K562 (cell line): ENCODE results near the gene C1orf116. TPM values are rescaled to one million over a fixed set of nuclear protein-coding genes. Genes with fewer than 3 reads are reported as not detected.

Experiments
- CXXC5 ChIP-seq: fragments of 250-450 bp; sonication (Bioruptor Pico); IDR thresholded peaks from 2 replicates; pipeline ENCODE4 v1.8.0; 2022; ENCODE audit warnings: inconsistent platforms, mild to moderate bottlenecking, moderate library complexity
- GATAD2B ChIP-seq: fragments of 450-650 bp; IDR thresholded peaks from 2 replicates; pipeline ENCODE4 v1.6.1; 2017; ENCODE audit warnings: mild to moderate bottlenecking, borderline replicate concordance
- KDM2B ChIP-seq: fragments of 250-450 bp; sonication (Bioruptor Pico); IDR thresholded peaks from 2 replicates; pipeline ENCODE4 v1.8.0; 2021; ENCODE audit warnings: mild to moderate bottlenecking, moderate library complexity
- KLF16 ChIP-seq: IDR thresholded peaks from 2 replicates; pipeline ENCODE4 v1.6.1; 2016; ENCODE audit warnings: antibody characterized with exemption
- MAFF ChIP-seq: IDR thresholded peaks from 2 replicates; pipeline ENCODE4 v1.6.1; 2012; ENCODE audit warnings: low read length, improper control_type of control experiment
- MTF1 ChIP-seq: fragments of 250-450 bp; sonication (Bioruptor Pico); IDR thresholded peaks from 2 replicates; pipeline ENCODE4 v1.9.0; 2021; ENCODE audit warnings: moderate library complexity, mild to moderate bottlenecking, inconsistent platforms, borderline replicate concordance
- NBN ChIP-seq: fragments of 450-650 bp; IDR thresholded peaks from 2 replicates; pipeline ENCODE4 v1.6.1; 2016; ENCODE audit warnings: low read depth, mild to moderate bottlenecking
- RB1 ChIP-seq: fragments of 450-650 bp; IDR thresholded peaks from 2 replicates; pipeline ENCODE4 v1.6.1; 2017; ENCODE audit warnings: low read depth, mild to moderate bottlenecking
- RNF2 ChIP-seq: sonication (generic); IDR thresholded peaks from 2 replicates; pipeline ENCODE4 v1.6.1; 2016
- SMAD2 ChIP-seq: fragments of 150-350 bp; IDR thresholded peaks from 2 replicates; pipeline ENCODE4 v1.6.1; 2014; ENCODE audit warnings: low read depth, mild to moderate bottlenecking, low read length
- SMARCC2 ChIP-seq: fragments of 450-650 bp; IDR thresholded peaks from 2 replicates; pipeline ENCODE4 v1.6.1; 2017; ENCODE audit warnings: antibody characterized with exemption, moderate library complexity, mild to moderate bottlenecking, low read depth
- SRSF7 ChIP-seq: fragments of 200-400 bp; formaldehyde crosslinking; optimal IDR thresholded peaks from 2 replicates; pipeline ENCODE3; 2017; ENCODE audit warnings: mild to moderate bottlenecking, low read depth, low read length
- TARDBP ChIP-seq: fragments of 450-650 bp; IDR thresholded peaks from 2 replicates; pipeline ENCODE4 v1.6.1; 2016
- ZBTB17 ChIP-seq: fragments of 450-650 bp; formaldehyde crosslinking; IDR thresholded peaks from 2 replicates; pipeline ENCODE4 v1.4.0; 2020; ENCODE audit warnings: mild to moderate bottlenecking
- ZNF184 ChIP-seq: sonication (generic); formaldehyde crosslinking; IDR thresholded peaks from 2 replicates; pipeline ENCODE4 v1.5.0; 2020; ENCODE audit warnings: missing genetic modification reagents
- ZNF75A ChIP-seq: fragments of 450-650 bp; formaldehyde crosslinking; IDR thresholded peaks from 2 replicates; pipeline ENCODE4 v1.4.0; 2020; ENCODE audit warnings: mild to moderate bottlenecking
- polyA plus RNA-seq, 8 experiments: library from polyadenylated mRNA; depleted of rRNA in 4 of 8; stranded (reverse) in 5 of 8; unstranded in 3 of 8; fragments of >200 nt; fragmentation: Nextera tagmentation in 2 of 8; fragmentation: Illumina TruSeq in 1 of 8; extraction: Ambion mirVana in 2 of 8; extraction: Trizol in 1 of 8; gene quantifications; 2 replicates each; pipeline versions ENCODE4 v1.2.1 to v1.2.3, GENCODE V29; 2011 to 2014; ENCODE audit warnings: inconsistent platforms in 1 of 8, missing spikeins in 1 of 8
- total RNA-seq, 7 experiments: library from RNA; depleted of rRNA in 6 of 7; stranded (reverse); fragments of >200 nt in 6 of 7; fragmentation: Illumina TruSeq in 2 of 7; extraction: Trizol in 2 of 7; gene quantifications; 2 replicates each; pipeline versions ENCODE4 v1.2.1 to v1.2.3, GENCODE V29; 2011 to 2021; ENCODE audit warnings: low replicate concordance in 1 of 7
- TF ChIP-seq, protein P1 (sequence below): sonication (generic); formaldehyde crosslinking; IDR thresholded peaks from 2 replicates; pipeline ENCODE4 v1.8.0; 2023; ENCODE audit warnings: mild to moderate bottlenecking, missing genetic modification reagents
- TF ChIP-seq, protein P2 (sequence below): sonication (generic); formaldehyde crosslinking; IDR thresholded peaks from 2 replicates; pipeline ENCODE4 v1.8.0; 2022; ENCODE audit warnings: missing genetic modification reagents, mild to moderate bottlenecking, borderline replicate concordance
- TF ChIP-seq, protein P3 (sequence below): fragments of 250-450 bp; sonication (Bioruptor Pico); IDR thresholded peaks from 2 replicates; pipeline ENCODE4 v1.4.0; 2020; ENCODE audit warnings: mild to moderate bottlenecking
- TF ChIP-seq, protein P4 (sequence below): fragments of 450-650 bp; formaldehyde crosslinking; IDR thresholded peaks from 2 replicates; pipeline ENCODE4 v1.4.0; 2020; ENCODE audit warnings: mild to moderate bottlenecking, moderate library complexity

The C1orf116 gene
- total and polyA plus RNA-seq, 9 of the 15 experiments (the other 6 are each of a cell fraction or from before 2014, with no cell fraction given), result 0.62 to 3.0 (median 0.95) TPM

DNA sequence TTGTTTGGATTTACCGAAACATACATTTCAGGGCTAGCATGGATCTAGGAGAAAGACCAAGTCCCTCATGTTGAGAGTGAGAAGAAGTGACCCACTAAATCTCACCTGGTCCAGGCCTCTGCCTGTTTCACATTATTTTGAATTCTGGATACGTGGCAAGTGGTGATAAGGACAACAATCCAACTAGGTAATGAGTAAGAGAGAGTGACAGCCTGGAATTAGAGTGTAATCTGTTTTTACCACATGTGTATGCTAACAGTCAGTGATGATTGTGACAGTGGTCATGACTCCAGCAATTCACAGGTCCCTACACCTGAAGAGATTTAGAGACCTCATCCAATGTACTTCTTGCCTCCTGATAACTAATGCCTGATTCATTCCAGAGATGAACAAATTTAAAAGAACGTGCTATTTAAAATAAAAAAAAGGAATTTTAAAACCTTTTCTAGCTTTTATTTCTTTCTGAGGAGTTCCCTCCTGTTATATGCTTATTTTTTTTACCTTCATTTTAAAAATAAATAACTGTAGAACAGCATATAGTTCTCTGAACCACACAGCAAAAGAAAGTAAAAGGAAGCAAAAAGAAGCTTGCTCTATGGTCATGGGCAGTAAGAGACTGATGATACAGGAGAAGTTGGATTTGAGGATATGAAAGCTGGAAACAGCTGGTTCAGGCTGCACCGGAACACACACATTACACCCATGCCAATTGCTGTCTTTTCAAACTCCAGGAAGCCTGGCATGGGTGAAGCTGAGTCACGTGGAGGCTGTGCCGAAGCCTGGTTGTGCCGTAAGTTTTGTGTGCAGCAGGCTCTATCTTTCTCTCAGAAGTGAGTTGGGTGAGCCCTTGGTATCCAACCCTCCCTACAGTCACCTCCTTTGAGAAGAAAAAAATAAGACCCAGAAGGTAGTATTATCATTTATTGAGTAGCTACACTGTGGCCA is 14.7 kb downstream of the C1orf116 start (continued):
- no peak for TF ChIP-seq GATAD2B
- no peak for TF ChIP-seq KDM2B
- no peak for TF ChIP-seq SMAD2
- peak; percentile 50 for TF ChIP-seq CXXC5 (CRISPR knock-in tag)
- peak; percentile 89 for TF ChIP-seq KLF16
- TF ChIP-seq ZBTB17 (CRISPR knock-in tag), result no peak
- no peak for TF ChIP-seq RB1
- TF ChIP-seq, protein P1, sequence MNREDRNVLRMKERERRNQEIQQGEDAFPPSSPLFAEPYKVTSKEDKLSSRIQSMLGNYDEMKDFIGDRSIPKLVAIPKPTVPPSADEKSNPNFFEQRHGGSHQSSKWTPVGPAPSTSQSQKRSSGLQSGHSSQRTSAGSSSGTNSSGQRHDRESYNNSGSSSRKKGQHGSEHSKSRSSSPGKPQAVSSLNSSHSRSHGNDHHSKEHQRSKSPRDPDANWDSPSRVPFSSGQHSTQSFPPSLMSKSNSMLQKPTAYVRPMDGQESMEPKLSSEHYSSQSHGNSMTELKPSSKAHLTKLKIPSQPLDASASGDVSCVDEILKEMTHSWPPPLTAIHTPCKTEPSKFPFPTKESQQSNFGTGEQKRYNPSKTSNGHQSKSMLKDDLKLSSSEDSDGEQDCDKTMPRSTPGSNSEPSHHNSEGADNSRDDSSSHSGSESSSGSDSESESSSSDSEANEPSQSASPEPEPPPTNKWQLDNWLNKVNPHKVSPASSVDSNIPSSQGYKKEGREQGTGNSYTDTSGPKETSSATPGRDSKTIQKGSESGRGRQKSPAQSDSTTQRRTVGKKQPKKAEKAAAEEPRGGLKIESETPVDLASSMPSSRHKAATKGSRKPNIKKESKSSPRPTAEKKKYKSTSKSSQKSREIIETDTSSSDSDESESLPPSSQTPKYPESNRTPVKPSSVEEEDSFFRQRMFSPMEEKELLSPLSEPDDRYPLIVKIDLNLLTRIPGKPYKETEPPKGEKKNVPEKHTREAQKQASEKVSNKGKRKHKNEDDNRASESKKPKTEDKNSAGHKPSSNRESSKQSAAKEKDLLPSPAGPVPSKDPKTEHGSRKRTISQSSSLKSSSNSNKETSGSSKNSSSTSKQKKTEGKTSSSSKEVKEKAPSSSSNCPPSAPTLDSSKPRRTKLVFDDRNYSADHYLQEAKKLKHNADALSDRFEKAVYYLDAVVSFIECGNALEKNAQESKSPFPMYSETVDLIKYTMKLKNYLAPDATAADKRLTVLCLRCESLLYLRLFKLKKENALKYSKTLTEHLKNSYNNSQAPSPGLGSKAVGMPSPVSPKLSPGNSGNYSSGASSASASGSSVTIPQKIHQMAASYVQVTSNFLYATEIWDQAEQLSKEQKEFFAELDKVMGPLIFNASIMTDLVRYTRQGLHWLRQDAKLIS (CRISPR knock-in tag), result peak; percentile 58; the same call in 1 of the 2 replicates
- TF ChIP-seq MTF1 (CRISPR knock-in tag), result no peak
- TF ChIP-seq ZNF75A (CRISPR knock-in tag), result no peak
- no peak; the same call in 1 of the 2 replicates for TF ChIP-seq RNF2
- TF ChIP-seq, protein P2, sequence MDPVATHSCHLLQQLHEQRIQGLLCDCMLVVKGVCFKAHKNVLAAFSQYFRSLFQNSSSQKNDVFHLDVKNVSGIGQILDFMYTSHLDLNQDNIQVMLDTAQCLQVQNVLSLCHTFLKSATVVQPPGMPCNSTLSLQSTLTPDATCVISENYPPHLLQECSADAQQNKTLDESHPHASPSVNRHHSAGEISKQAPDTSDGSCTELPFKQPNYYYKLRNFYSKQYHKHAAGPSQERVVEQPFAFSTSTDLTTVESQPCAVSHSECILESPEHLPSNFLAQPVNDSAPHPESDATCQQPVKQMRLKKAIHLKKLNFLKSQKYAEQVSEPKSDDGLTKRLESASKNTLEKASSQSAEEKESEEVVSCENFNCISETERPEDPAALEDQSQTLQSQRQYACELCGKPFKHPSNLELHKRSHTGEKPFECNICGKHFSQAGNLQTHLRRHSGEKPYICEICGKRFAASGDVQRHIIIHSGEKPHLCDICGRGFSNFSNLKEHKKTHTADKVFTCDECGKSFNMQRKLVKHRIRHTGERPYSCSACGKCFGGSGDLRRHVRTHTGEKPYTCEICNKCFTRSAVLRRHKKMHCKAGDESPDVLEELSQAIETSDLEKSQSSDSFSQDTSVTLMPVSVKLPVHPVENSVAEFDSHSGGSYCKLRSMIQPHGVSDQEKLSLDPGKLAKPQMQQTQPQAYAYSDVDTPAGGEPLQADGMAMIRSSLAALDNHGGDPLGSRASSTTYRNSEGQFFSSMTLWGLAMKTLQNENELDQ (CRISPR knock-in tag), result no peak
- no peak for TF ChIP-seq ZNF184 (CRISPR knock-in tag)
- TF ChIP-seq, protein P3, sequence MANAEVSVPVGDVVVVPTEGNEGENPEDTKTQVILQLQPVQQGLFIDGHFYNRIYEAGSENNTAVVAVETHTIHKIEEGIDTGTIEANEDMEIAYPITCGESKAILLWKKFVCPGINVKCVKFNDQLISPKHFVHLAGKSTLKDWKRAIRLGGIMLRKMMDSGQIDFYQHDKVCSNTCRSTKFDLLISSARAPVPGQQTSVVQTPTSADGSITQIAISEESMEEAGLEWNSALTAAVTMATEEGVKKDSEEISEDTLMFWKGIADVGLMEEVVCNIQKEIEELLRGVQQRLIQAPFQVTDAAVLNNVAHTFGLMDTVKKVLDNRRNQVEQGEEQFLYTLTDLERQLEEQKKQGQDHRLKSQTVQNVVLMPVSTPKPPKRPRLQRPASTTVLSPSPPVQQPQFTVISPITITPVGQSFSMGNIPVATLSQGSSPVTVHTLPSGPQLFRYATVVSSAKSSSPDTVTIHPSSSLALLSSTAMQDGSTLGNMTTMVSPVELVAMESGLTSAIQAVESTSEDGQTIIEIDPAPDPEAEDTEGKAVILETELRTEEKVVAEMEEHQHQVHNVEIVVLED, result no peak
- TF ChIP-seq SMARCC2, result peak; percentile 90
- no peak for TF ChIP-seq SRSF7
- TF ChIP-seq MAFF, result peak; percentile 55; the same call in 1 of the 2 replicates
- peak; percentile 40; the same call in 1 of the 2 replicates for TF ChIP-seq NBN
- TF ChIP-seq TARDBP, result no peak
- TF ChIP-seq, protein P4, sequence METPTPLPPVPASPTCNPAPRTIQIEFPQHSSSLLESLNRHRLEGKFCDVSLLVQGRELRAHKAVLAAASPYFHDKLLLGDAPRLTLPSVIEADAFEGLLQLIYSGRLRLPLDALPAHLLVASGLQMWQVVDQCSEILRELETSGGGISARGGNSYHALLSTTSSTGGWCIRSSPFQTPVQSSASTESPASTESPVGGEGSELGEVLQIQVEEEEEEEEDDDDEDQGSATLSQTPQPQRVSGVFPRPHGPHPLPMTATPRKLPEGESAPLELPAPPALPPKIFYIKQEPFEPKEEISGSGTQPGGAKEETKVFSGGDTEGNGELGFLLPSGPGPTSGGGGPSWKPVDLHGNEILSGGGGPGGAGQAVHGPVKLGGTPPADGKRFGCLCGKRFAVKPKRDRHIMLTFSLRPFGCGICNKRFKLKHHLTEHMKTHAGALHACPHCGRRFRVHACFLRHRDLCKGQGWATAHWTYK (CRISPR knock-in tag), result 0 out of 2 replicates have a peak, but pooled peaks have one; percentile 23
